K562 (cell line): Measurements from ENCODE around the gene POLR3C. TPM values are rescaled to one million over a fixed set of nuclear protein-coding genes. Genes with fewer than 3 reads are reported as not detected.
A peak's percentile ranks its signal among the peaks of the same experiment; 100 is the strongest.

Experiments used
- FOXM1 ChIP-seq, 2 experiments: fragments of 450-650 bp in 1 of 2; sonication (generic) in 1 of 2; formaldehyde crosslinking in 1 of 2; IDR thresholded peaks; 2 replicates each; pipeline versions ENCODE4 v1.6.1 to v1.9.0; 2017 to 2022; ENCODE audit warnings: low read depth in 2 of 2, mild to moderate bottlenecking in 2 of 2, missing genetic modification reagents in 1 of 2, moderate library complexity in 1 of 2
- MBD2 ChIP-seq: sonication (generic); IDR thresholded peaks from 2 replicates; pipeline ENCODE4 v1.6.1; 2016; ENCODE audit warnings: low read depth, borderline replicate concordance
- RBM22 ChIP-seq: fragments of 200-400 bp; formaldehyde crosslinking; IDR thresholded peaks from 2 replicates; pipeline ENCODE4 v1.6.1; 2018; ENCODE audit warnings: low read length, low read depth; ENCODE audit not compliant: poor library complexity, severe bottlenecking
- SAFB ChIP-seq: fragments of 200-400 bp; formaldehyde crosslinking; IDR thresholded peaks from 2 replicates; pipeline ENCODE4 v1.6.1; 2017; ENCODE audit warnings: low read depth, low read length, borderline replicate concordance
- SAFB2 ChIP-seq: fragments of 200-400 bp; formaldehyde crosslinking; IDR thresholded peaks from 2 replicates; pipeline ENCODE4 v1.6.1; 2018; ENCODE audit warnings: borderline replicate concordance, low read length, low read depth, moderate library complexity; ENCODE audit not compliant: severe bottlenecking
- SLC30A9 ChIP-seq: fragments of 250-450 bp; sonication (Bioruptor Pico); IDR thresholded peaks from 2 replicates; pipeline ENCODE4 v1.8.0; 2022; ENCODE audit warnings: mild to moderate bottlenecking, moderate library complexity
- SMARCA4 ChIP-seq: fragments of 450-650 bp; IDR thresholded peaks from 2 replicates; pipeline ENCODE4 v1.6.1; 2016
- SMARCC2 ChIP-seq: fragments of 450-650 bp; IDR thresholded peaks from 2 replicates; pipeline ENCODE4 v1.6.1; 2017; ENCODE audit warnings: antibody characterized with exemption, moderate library complexity, mild to moderate bottlenecking, low read depth
- SRSF7 ChIP-seq: fragments of 200-400 bp; formaldehyde crosslinking; optimal IDR thresholded peaks from 2 replicates; pipeline ENCODE3; 2017; ENCODE audit warnings: mild to moderate bottlenecking, low read depth, low read length
- ZBTB11 ChIP-seq, 3 experiments: fragments of 200-800 bp in 1 of 3; fragments of 250-450 bp in 1 of 3; fragments of 450-650 bp in 1 of 3; sonication (Bioruptor Pico) in 1 of 3; sonication (Bioruptor generic) in 1 of 3; formaldehyde crosslinking in 1 of 3; IDR thresholded peaks; 2 replicates each; pipeline versions ENCODE4 v1.6.1 to v1.8.0; 2016 to 2022; ENCODE audit warnings: mild to moderate bottlenecking in 2 of 3, missing genetic modification characterization in 2 of 3, missing compliant biosample characterization in 1 of 3, moderate library complexity in 1 of 3
- ZFP1 ChIP-seq: fragments of 450-650 bp; formaldehyde crosslinking; IDR thresholded peaks from 2 replicates; pipeline ENCODE4 v1.4.0; 2020; ENCODE audit warnings: mild to moderate bottlenecking, mixed read lengths
- ZNF253 ChIP-seq: fragments of 250-450 bp; sonication (Bioruptor Pico); conservative IDR thresholded peaks from 2 replicates; pipeline ENCODE4 v1.6.1; 2021; ENCODE audit warnings: mild to moderate bottlenecking
- ZNF592 ChIP-seq: fragments of 450-650 bp; IDR thresholded peaks from 2 replicates; pipeline ENCODE4 v1.6.1; 2017; ENCODE audit warnings: antibody characterized with exemption, mild to moderate bottlenecking
- ZNF740 ChIP-seq, 3 experiments: fragments of 200-800 bp in 1 of 3; sonication (Bioruptor generic) in 1 of 3; sonication (generic) in 1 of 3; formaldehyde crosslinking in 1 of 3; IDR thresholded peaks; 2 replicates each; pipeline versions ENCODE4 v1.6.1 to v1.8.0; 2016 to 2022; ENCODE audit warnings: mild to moderate bottlenecking in 2 of 3, missing compliant biosample characterization in 2 of 3, missing genetic modification characterization in 2 of 3, missing genetic modification reagents in 1 of 3
- ZNF766 ChIP-seq: fragments of 200-800 bp; sonication (Bioruptor generic); conservative IDR thresholded peaks from 2 replicates; pipeline ENCODE4 v1.6.1; 2016; ENCODE audit warnings: missing genetic modification characterization, missing compliant biosample characterization
- polyA plus RNA-seq, 8 experiments: library from polyadenylated mRNA; depleted of rRNA in 4 of 8; stranded (reverse) in 5 of 8; unstranded in 3 of 8; fragments of >200 nt; fragmentation: Nextera tagmentation in 2 of 8; fragmentation: Illumina TruSeq in 1 of 8; extraction: Ambion mirVana in 2 of 8; extraction: Trizol in 1 of 8; gene quantifications; 2 replicates each; pipeline versions ENCODE4 v1.2.1 to v1.2.3, GENCODE V29; 2011 to 2014; ENCODE audit warnings: inconsistent platforms in 1 of 8, missing spikeins in 1 of 8
- total RNA-seq, 7 experiments: library from RNA; depleted of rRNA in 6 of 7; stranded (reverse); fragments of >200 nt in 6 of 7; fragmentation: Illumina TruSeq in 2 of 7; extraction: Trizol in 2 of 7; gene quantifications; 2 replicates each; pipeline versions ENCODE4 v1.2.1 to v1.2.3, GENCODE V29; 2011 to 2021; ENCODE audit warnings: low replicate concordance in 1 of 7

Gene POLR3C
- total and polyA plus RNA-seq, 9 of the 15 experiments (the other 6 are each of a cell fraction or from before 2014, with no cell fraction given): 19.7 to 64.1 (median 45.2) TPM

GRCh38 chr1:145823565-145824498 is at the start of gene POLR3C, which contains the start of gene RNF115 (continued):
- TF ChIP-seq MBD2 (peak; percentile 54; the same call in 1 of the 2 replicates), SLC30A9 (CRISPR knock-in tag) (no peak), ZNF253 (CRISPR knock-in tag) (no peak), SAFB2 (no peak), ZNF766 (CRISPR knock-in tag) (no peak), SMARCC2 (no peak), RBM22 (no peak), FOXM1 (IDR thresholded peaks at IDR 0.05; ENCODE audit: low read depth) (no peak), FOXM1 (CRISPR knock-in tag; IDR thresholded peaks at IDR 0.05; ENCODE audit: low read depth) (no peak), ZBTB11 (CRISPR knock-in tag; IDR thresholded peaks at IDR 0.05) (peak in 2 of 3 experiments; percentile 42 to 74; a peak in 3 of 6 replicates), ZNF592 (peak; percentile 56), ZNF740 (CRISPR knock-in tag; IDR thresholded peaks at IDR 0.05) (no peak; the same call in 1 of the 2 replicates), ZNF740 (tag; IDR thresholded peaks at IDR 0.05) (no peak), SRSF7 (no peak), ZFP1 (CRISPR knock-in tag) (no peak), SAFB (no peak), SMARCA4 (no peak; the same call in 1 of the 2 replicates)
